ENCODE results near the gene TRAF7. TPM values are rescaled to one million over a fixed set of nuclear protein-coding genes. Genes with fewer than 3 reads are reported as not detected.

The TRAF7 gene
- total RNA-seq, 1 experiment from 2014 or later = 153 TPM

DNA sequence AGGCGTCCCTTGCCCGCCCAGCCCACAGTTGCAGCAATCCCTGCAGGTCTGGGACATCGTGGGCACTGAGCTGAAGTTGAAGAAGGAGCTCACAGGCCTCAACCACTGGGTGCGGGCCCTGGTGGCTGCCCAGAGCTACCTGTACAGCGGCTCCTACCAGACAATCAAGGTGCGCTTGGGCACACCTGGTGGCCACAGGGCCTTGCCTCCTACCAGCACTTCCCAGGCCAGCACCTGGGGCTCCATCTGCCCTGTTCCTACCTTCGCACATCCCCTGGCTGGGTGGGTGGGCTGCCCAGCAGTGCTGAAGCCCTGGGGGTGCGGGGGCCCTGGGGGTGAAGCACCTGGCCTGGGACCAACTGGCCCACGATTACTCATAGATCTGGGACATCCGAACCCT is 19.9 kb downstream of the TRAF7 start:
- DNase-seq = no peak
- Histone ChIP-seq H3K4me3 (ENCODE audit: insufficient read depth, low read depth, low read length) (no peak overlapping the region), H3K27me3 (ENCODE audit: control insufficient read depth, insufficient read depth, low read length) (0 out of 2 replicates have a peak, but pooled peaks cover 3% of the 10 kb centered on the region), H3K36me3 (replicated peaks; ENCODE audit: control insufficient read depth, insufficient read depth, low read length) (peaks cover 18% of the 10 kb centered on the region)

DNA sequence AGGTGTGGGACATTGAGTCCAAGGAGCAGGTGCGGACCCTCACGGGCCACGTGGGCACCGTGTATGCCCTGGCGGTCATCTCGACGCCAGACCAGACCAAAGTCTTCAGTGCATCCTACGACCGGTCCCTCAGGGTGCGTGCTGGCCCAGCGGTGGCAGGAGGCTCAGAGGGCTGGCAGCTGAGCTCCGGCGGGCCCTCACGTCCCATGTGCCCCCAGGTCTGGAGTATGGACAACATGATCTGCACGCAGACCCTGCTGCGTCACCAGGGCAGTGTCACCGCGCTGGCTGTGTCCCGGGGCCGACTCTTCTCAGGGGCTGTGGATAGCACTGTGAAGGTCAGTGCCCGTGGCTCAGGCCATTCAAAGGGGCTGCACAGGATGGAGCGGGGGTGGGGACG is 20.5 kb downstream of the TRAF7 start:
- H3K36me3 ChIP-seq (replicated peaks; ENCODE audit: control insufficient read depth, insufficient read depth, low read length) = peaks cover 18% of the 10 kb centered on the region
- H3K4me3 ChIP-seq (ENCODE audit: insufficient read depth, low read depth, low read length) = no peak overlapping the region
- 0 out of 2 replicates have a peak, but pooled peaks cover 3% of the 10 kb centered on the region for H3K27me3 ChIP-seq (ENCODE audit: control insufficient read depth, insufficient read depth, low read length)
- no peak for DNase-seq

DNA sequence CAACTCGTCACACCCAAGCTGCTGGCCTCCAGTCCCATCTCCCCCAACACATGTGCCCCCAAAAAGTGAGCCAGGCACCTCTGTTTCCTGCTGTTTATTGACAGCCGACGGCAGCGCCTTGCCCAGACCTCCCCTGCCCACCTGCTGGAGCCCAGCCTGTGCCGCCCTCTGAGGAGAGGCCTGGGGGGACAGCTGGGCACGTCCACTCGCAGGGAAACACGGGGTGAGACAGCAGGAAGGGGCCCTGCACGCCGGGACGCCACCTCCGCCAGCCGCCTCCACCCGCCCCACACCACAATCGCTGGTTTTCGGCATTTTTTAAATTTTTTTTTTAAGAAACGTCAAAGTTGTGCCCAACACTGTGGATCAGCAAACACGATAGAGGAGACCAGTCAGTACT is 21.5 kb downstream of the TRAF7 start:
- Histone ChIP-seq H3K27me3 (ENCODE audit: control insufficient read depth, insufficient read depth, low read length) (0 out of 2 replicates have a peak, but pooled peaks cover 3% of the 10 kb centered on the region), H3K4me3 (ENCODE audit: insufficient read depth, low read depth, low read length) (no peak overlapping the region), H3K36me3 (replicated peaks; ENCODE audit: control insufficient read depth, insufficient read depth, low read length) (peaks cover 18% of the 10 kb centered on the region)
- no peak for DNase-seq

DNA sequence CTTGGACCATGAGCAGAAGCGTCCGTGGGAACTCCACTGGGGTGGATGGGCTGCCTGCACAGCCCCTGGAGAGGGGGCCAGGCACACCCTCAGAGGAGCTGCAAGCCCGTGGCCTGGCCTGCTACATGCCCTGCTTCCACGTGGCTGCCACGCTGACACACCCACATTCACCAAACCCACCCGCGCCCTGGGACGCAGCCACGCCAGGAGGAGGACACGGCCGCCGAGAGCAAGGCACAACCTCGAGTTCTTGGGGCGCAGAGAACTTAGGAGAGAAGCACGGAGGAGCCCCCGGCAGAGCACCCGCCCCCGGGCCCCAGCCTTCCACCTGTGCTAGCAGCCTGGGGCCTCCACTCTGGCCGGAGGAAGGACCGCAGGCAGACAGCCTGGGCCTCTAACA is 22.0 kb downstream of the TRAF7 start:
- H3K4me3 ChIP-seq (ENCODE audit: insufficient read depth, low read depth, low read length) = no peak overlapping the region
- 0 out of 2 replicates have a peak, but pooled peaks cover 3% of the 10 kb centered on the region for H3K27me3 ChIP-seq (ENCODE audit: control insufficient read depth, insufficient read depth, low read length)
- DNase-seq = no peak
- H3K36me3 ChIP-seq (replicated peaks; ENCODE audit: control insufficient read depth, insufficient read depth, low read length) = peaks cover 18% of the 10 kb centered on the region

DNA sequence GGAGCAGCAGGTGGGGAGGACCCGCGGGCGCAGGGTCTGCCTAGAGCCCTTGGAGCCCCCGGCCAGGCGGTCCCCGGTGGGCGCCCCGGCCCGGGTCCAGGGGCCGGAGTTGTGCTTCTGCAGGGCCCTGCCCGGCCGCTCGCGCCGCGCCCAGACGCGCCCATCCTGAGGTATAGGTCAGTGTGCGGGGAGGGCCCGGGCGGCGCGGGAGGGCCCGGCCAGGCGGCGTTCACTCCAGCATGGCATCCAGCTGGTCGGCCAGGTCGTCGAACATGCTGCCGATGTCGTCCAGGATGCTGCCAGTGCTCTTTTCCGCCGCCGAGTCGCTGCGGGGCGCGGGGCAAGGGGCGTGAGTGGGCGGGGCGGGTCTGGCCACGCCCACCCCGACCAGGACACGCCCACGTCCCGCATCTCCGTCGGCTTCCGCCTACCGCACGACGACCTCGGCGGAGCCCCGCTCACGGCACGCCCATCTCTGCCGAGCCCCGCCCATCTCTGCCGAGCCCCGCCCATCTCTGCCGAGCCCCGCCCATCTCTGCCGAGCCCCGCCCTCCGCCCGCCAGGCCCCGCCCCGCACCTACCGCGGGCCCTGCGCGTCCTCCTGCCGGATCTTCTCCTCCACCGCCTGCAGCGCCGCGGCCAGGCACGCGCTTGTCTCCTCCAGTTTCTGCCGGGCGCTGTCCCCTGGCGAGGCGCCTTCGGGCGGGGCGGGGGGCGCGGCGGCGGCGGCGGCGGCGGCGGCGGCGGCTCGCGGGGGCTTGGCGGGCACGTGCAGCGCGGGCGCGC is 22.9 kb downstream of the TRAF7 start:
- no peak overlapping the region for H3K4me3 ChIP-seq (ENCODE audit: insufficient read depth, low read depth, low read length)
- peak; percentile 99 for DNase-seq
- H3K36me3 ChIP-seq (replicated peaks; ENCODE audit: control insufficient read depth, insufficient read depth, low read length) = peaks cover 14% of the 10 kb centered on the region
- H3K27me3 ChIP-seq (ENCODE audit: control insufficient read depth, insufficient read depth, low read length) = 0 out of 2 replicates have a peak, but pooled peaks cover 3% of the 10 kb centered on the region

DNA sequence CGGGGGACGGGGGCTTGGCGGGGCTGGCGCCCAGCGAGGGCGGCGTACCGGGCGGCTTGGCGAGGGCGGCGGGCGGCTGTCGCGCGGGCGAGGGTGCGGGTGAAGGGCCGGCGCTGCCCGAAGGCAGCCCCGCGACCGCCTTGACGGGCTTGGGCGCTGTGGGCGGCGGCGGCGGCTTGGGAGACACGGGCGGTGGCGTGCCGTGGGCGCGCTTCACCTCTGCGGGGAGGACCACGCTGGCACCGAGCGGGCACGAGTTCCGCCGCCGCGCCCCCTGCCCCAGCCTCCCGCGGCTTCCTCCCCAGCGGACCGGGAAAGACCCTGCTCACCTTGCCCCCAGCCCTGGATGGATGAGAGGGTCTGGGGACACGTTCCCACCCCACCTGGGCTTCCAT is 23.5 kb downstream of the TRAF7 start:
- Histone ChIP-seq H3K27me3 (ENCODE audit: control insufficient read depth, insufficient read depth, low read length) (0 out of 2 replicates have a peak, but pooled peaks cover 3% of the 10 kb centered on the region), H3K36me3 (replicated peaks; ENCODE audit: control insufficient read depth, insufficient read depth, low read length) (peaks cover 11% of the 10 kb centered on the region), H3K4me3 (ENCODE audit: insufficient read depth, low read depth, low read length) (no peak overlapping the region)
- DNase-seq = no peak

DNA sequence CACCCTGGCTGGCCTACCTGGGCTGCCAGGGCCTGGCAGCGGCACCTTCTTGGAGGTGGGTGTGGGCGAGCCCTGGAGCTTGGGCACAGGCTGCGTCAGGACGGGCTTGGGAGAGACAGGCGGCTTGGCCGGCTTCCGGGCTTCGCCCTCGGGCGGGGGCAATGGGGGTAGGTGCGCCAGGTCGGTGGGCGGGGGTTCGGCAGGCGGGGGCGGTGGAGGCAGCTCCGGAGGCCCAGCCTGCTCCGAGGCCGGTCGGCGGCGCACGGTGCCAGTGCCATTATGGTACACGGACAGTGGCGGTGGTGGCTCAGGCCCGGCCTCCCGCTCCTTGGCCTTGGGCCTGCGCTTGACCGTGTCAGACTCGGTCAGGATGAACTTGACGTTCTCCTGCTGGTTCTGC is 24.0 kb downstream of the TRAF7 start:
- no peak overlapping the region for H3K4me3 ChIP-seq (ENCODE audit: insufficient read depth, low read depth, low read length)

DNA sequence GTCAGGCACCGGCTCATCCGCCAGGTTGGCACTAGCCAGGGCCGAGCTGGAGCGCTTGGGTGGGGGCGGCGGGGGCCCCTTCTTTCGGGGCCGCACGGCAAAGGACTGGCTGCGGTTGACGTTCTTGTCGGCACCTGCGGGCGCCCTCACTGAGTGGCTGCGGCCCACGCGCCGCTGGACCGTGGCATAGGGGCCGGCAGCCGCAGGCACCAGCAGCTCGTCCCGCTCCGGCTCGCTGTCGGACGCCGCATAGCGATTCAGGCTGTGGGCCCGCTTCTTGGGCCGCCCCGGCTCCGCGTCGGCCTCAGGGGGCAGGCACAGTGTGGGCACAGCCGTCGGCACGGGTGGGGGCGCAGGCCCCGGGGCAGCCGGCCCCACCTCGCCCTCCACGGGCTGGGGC is 24.9 kb downstream of the TRAF7 start:
- DNase-seq = no peak

More for the DNA sequence above, 24.0 kb downstream of the TRAF7 start:
- peaks cover 6% of the 10 kb centered on the region for H3K36me3 ChIP-seq (replicated peaks; ENCODE audit: control insufficient read depth, insufficient read depth, low read length)
- H3K27me3 ChIP-seq (ENCODE audit: control insufficient read depth, insufficient read depth, low read length) = 0 out of 2 replicates have a peak, but pooled peaks cover 3% of the 10 kb centered on the region
- peak; percentile 66 for DNase-seq

DNA sequence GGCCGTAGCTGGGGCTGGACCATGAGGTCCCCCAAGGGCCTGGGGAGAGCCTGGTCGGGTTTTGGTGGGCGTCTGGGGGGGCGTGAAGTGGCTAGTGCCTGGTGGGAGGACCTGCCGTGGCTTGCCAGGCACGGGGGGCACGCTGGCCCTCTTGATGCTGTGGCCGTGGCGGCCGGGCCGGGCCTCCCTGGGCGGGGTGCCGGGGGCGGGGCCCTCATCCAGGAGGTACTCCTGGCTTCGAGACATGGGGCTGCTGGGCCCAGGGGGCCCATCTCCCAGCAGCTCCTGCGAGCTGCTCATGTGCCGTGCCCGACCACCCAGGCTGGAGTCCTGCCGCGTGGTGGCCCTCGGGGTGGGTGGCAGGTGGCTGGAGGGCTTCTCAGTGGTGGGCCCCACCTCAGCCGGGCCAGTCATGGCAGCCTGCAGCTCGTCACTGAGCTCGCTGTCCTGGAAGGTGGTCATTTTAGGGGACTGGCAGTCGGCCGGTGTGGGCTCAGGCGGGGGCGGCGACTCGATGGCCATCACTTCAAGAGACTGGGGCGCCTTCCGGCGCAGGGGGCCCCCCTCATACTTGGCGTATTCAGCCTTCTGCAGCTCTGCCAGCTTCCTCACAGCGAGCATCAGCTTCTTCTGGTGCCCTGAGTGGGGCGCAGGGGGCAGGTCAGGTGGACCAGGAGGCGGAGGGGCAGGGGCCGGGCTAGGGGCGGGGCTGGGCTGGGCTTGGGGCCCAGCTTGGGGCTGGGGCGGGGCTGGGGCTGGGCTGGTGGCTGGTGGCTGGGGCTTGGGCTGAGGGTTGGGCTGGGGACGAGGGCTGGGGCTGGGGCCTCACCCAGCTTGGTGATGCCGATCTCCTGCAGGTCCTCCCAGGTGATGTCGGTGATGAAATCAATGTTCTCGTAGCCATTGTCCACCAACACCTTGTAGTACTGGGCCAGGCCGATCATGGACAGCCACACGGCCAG is 25.7 kb downstream of the TRAF7 start:
- Histone ChIP-seq H3K4me3 (ENCODE audit: insufficient read depth, low read depth, low read length) (no peak overlapping the region), H3K27me3 (ENCODE audit: control insufficient read depth, insufficient read depth, low read length) (0 out of 2 replicates have a peak, but pooled peaks cover 3% of the 10 kb centered on the region), H3K36me3 (replicated peaks; ENCODE audit: control insufficient read depth, insufficient read depth, low read length) (peaks cover 2% of the 10 kb centered on the region; the same call in 1 of the 2 replicates)
- peak; percentile 91 for DNase-seq

More for the DNA sequence above, 24.9 kb downstream of the TRAF7 start:
- peaks cover 2% of the 10 kb centered on the region; the same call in 1 of the 2 replicates for H3K36me3 ChIP-seq (replicated peaks; ENCODE audit: control insufficient read depth, insufficient read depth, low read length)
- H3K27me3 ChIP-seq (ENCODE audit: control insufficient read depth, insufficient read depth, low read length) = 0 out of 2 replicates have a peak, but pooled peaks cover 3% of the 10 kb centered on the region
- no peak overlapping the region for H3K4me3 ChIP-seq (ENCODE audit: insufficient read depth, low read depth, low read length)

DNA sequence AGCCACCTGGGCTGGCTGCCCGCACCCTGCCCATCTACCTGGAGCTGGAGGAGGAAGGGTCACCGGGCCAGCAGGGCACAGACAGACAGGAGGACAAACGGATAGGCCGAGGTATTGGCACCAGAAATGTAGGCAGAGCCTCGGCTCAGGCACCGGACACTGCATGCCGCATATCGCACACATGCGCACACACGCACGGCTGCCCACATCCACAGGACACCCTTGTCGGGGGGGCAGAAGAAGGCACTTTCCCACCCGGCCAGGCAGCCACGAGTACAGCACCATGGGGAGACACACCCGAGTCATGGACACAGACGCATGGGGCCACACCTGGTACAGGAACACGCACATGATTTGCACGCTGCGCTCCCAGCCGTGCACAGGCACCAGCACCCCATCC is 26.4 kb downstream of the TRAF7 start:
- no peak for DNase-seq
- H3K27me3 ChIP-seq (ENCODE audit: control insufficient read depth, insufficient read depth, low read length) = 0 out of 2 replicates have a peak, but pooled peaks cover 3% of the 10 kb centered on the region
- H3K4me3 ChIP-seq (ENCODE audit: insufficient read depth, low read depth, low read length) = no peak overlapping the region
- H3K36me3 ChIP-seq (replicated peaks; ENCODE audit: control insufficient read depth, insufficient read depth, low read length) = peaks cover 2% of the 10 kb centered on the region; the same call in 1 of the 2 replicates

DNA sequence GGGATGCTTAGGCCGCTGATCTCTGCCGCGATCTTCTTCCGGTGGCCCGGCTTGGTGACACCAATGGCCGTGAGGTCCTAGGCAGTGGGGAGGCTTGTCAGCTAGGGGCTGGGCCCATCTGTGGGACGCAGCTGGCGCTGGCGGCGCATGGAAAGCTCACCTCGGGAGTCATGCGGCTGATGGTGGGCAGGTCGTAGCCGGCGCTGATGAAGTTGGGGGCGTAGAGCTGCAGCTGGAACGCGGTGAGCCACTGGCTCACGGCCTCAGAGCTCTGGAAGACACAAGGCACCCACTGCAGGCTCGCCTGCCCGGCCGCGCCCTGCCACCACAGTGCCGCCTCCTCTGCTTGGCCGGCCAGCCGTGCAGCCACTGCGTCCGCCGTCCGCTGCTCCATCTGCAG is 28.1 kb downstream of the TRAF7 start:
- no peak for DNase-seq
- Histone ChIP-seq H3K27me3 (ENCODE audit: control insufficient read depth, insufficient read depth, low read length) (0 out of 2 replicates have a peak, but pooled peaks cover 3% of the 10 kb centered on the region), H3K4me3 (ENCODE audit: insufficient read depth, low read depth, low read length) (no peak overlapping the region), H3K36me3 (replicated peaks; ENCODE audit: control insufficient read depth, insufficient read depth, low read length) (no peaks in the 10 kb centered on the region)

DNA sequence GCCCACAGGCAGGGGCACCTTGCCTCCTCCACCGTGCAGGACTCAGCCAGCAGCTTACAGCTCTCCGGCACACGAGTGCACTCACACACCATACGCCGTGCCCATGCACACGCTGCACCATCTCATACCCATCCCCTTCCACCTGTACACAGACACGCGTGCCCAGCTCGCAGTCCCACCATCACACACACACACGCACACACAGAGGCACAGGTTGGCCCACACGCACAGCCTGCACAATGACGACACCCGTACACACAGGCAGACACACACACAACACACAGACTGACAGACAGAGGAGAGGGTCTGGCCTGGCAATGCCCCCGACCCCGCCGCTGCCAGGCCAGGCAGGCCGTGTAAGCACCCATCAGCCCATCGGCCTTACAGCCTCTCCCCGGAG is 28.8 kb downstream of the TRAF7 start:
- H3K4me3 ChIP-seq (ENCODE audit: insufficient read depth, low read depth, low read length) = no peak overlapping the region
- no peak for DNase-seq
- H3K27me3 ChIP-seq (ENCODE audit: control insufficient read depth, insufficient read depth, low read length) = 0 out of 2 replicates have a peak, but pooled peaks cover under 1% of the 10 kb centered on the region
- no peaks in the 10 kb centered on the region for H3K36me3 ChIP-seq (replicated peaks; ENCODE audit: control insufficient read depth, insufficient read depth, low read length)

DNA sequence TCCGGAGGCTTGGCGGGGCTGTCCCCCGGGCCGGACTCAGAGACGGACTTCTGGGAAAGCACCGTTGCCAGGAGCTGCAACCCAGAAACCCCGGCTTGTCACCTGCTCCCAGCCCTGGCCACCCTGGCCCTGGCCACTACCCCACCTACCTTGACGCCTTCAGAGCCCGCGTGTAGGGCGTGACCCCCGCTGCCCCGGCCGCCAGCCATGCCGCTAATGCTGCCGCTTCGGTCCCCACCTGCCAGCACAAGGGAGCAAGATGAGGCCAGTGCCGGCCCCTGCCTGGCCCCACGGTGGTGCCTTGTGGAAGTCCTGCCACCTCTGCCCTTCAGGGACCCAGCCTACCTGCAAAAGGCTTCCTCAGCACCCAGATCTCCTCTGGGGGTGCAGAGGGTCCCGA is 29.4 kb downstream of the TRAF7 start:
- DNase-seq = no peak
- no peaks in the 10 kb centered on the region for H3K36me3 ChIP-seq (replicated peaks; ENCODE audit: control insufficient read depth, insufficient read depth, low read length)
- no peaks in the 10 kb centered on the region for H3K27me3 ChIP-seq (ENCODE audit: control insufficient read depth, insufficient read depth, low read length)
- no peak overlapping the region for H3K4me3 ChIP-seq (ENCODE audit: insufficient read depth, low read depth, low read length)

DNA sequence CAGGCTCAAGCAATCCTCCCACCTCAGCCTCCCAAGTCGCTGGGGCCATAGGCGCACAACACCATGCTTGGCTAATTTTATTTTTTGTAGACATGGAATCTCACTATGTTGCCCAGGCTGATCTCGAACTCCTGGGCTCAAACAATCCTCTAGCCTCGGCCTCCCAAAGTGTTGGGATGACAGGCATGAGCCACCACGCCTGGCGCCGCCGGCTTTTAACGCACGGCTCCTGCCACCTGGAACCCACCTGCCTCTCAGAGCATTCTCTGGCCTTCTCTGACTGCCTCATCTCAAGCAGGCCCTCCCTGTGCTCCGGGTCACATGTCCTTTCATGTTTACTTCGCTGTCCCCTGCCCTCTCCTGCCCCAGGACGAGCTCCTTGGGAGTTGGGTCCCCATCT is 30.5 kb downstream of the TRAF7 start:
- no peaks in the 10 kb centered on the region for H3K36me3 ChIP-seq (replicated peaks; ENCODE audit: control insufficient read depth, insufficient read depth, low read length)
- DNase-seq = no peak
- no peak overlapping the region for H3K4me3 ChIP-seq (ENCODE audit: insufficient read depth, low read depth, low read length)
- H3K27me3 ChIP-seq (ENCODE audit: control insufficient read depth, insufficient read depth, low read length) = no peaks in the 10 kb centered on the region
